OCI-LY3 (cell line): ENCODE measurements around the gene CC2D1A.

Experiments used
- H2AFZ ChIP-seq: fragments of 200-600, 300-600 bp; shearing (Covaris generic); 2 replicates; pipeline ENCODE4 v1.6.0; 2014; ENCODE audit warnings: antibody characterized with exemption, low read depth, low read length
- H3K27ac ChIP-seq: fragments of 200-600, 300-600 bp; sonication (generic); 2 replicates; pipeline ENCODE4 v1.5.1; 2014; ENCODE audit warnings: mild to moderate bottlenecking, low read length, moderate library complexity, mixed read lengths
- H3K27me3 ChIP-seq: fragments of 200-600, 300-600 bp; sonication (generic); 2 replicates; pipeline ENCODE4 v1.6.1; 2014; ENCODE audit warnings: low read depth, low read length, mixed read lengths
- H3K36me3 ChIP-seq: fragments of 200-600, 300-600 bp; sonication (generic); replicated peaks from 2 replicates; pipeline ENCODE3; 2014; ENCODE audit warnings: low read depth, low read length, mixed read lengths
- H3K4me1 ChIP-seq: fragments of 300-600, 200-600 bp; sonication (generic); 2 replicates; pipeline ENCODE4 v1.6.1; 2014; ENCODE audit warnings: low read length, mixed read lengths
- H3K4me2 ChIP-seq: fragments of 200-600, 300-600 bp; sonication (generic); 2 replicates; pipeline ENCODE4 v1.6.1; 2014; ENCODE audit warnings: low read length, mixed read lengths
- H3K4me3 ChIP-seq: fragments of 300-600, 200-600 bp; sonication (generic); 2 replicates; pipeline ENCODE4 v1.5.1; 2014; ENCODE audit warnings: antibody characterized with exemption, mild to moderate bottlenecking, low read length, moderate library complexity
- H3K79me2 ChIP-seq: fragments of 300-600, 200-600 bp; shearing (Covaris generic); 2 replicates; pipeline ENCODE4 v1.6.1; 2014; ENCODE audit warnings: mild to moderate bottlenecking, low read length, mixed read lengths
- H3K9ac ChIP-seq: fragments of 300-600, 200-600 bp; shearing (Covaris generic); 2 replicates; pipeline ENCODE4 v1.6.0; 2014; ENCODE audit warnings: mild to moderate bottlenecking, low read length, moderate library complexity
- H3K9me3 ChIP-seq: fragments of 200-600, 300-600 bp; shearing (Covaris generic); 2 replicates; pipeline ENCODE4 v1.6.1; 2014; ENCODE audit warnings: low read length, mixed read lengths; ENCODE audit not compliant: insufficient read depth
- H4K20me1 ChIP-seq: fragments of 200-600, 300-600 bp; sonication (generic); 2 replicates; pipeline ENCODE4 v1.6.1; 2016; ENCODE audit warnings: low read length, mixed read lengths; ENCODE audit not compliant: insufficient read depth
- EZH2phosphoT487 ChIP-seq: fragments of 200-600 bp; shearing (Covaris generic); IDR thresholded peaks from 2 replicates; pipeline ENCODE4 v1.6.1; 2018; ENCODE audit warnings: antibody characterized with exemption, mixed run types, low read depth
- TF ChIP-seq, protein P1 (sequence below): fragments of 200-600, 300-600 bp; sonication (generic); IDR thresholded peaks from 2 replicates; pipeline ENCODE4 v1.5.1; 2014; ENCODE audit warnings: antibody characterized with exemption, low read length, low read depth

The CC2D1A gene

GRCh38 chr19:13962699-13963602 lies 57.0 kb downstream of the CC2D1A start:
- Histone ChIP-seq H3K9me3 (no peaks in the 10 kb centered on the region), H4K20me1 (no peaks in the 10 kb centered on the region), H3K9ac (no peak overlapping the region), H3K27ac (no peak overlapping the region), H3K79me2 (no peaks in the 10 kb centered on the region), H3K4me1 (no peaks in the 10 kb centered on the region), H2AFZ (no peak overlapping the region), H3K4me3 (no peak overlapping the region), H3K36me3 (peaks cover 28% of the 10 kb centered on the region), H3K27me3 (no peaks in the 10 kb centered on the region), H3K4me2 (no peak overlapping the region)
- TF ChIP-seq, protein P1, sequence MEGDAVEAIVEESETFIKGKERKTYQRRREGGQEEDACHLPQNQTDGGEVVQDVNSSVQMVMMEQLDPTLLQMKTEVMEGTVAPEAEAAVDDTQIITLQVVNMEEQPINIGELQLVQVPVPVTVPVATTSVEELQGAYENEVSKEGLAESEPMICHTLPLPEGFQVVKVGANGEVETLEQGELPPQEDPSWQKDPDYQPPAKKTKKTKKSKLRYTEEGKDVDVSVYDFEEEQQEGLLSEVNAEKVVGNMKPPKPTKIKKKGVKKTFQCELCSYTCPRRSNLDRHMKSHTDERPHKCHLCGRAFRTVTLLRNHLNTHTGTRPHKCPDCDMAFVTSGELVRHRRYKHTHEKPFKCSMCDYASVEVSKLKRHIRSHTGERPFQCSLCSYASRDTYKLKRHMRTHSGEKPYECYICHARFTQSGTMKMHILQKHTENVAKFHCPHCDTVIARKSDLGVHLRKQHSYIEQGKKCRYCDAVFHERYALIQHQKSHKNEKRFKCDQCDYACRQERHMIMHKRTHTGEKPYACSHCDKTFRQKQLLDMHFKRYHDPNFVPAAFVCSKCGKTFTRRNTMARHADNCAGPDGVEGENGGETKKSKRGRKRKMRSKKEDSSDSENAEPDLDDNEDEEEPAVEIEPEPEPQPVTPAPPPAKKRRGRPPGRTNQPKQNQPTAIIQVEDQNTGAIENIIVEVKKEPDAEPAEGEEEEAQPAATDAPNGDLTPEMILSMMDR, result no peak
- no peak for TF ChIP-seq EZH2phosphoT487

DNA sequence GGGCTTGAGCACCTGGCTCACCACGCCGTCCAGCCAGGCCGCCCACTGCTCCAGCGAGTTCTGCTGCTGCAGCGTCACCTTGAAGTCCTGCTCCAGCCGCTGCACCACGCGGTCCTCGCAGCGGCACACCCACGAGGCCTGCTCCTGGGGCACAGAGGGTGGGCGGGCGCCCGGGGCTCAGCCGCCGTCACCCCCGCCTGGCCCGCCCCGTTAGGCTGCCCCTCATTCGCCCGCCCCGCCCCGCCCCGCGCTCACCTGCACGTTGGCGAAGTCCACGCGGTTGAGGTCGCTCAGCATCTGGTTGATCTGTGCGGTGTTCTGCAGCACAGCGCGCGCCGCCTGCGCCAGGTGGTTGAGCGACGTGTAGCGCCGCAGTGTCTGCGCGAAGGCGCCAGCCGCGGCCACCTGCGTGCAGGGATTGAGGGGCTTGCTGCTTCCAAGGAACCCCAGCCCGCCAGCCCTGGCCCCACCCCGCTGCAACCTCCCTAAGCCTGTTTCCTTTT lies 57.7 kb downstream of the CC2D1A start:
- H3K36me3 ChIP-seq, result peaks cover 24% of the 10 kb centered on the region
- no peak overlapping the region for H3K4me2 ChIP-seq
- no peaks in the 10 kb centered on the region for H3K79me2 ChIP-seq
- H2AFZ ChIP-seq, result no peak overlapping the region
- H3K4me1 ChIP-seq, result no peaks in the 10 kb centered on the region
- H3K27me3 ChIP-seq, result no peaks in the 10 kb centered on the region
- no peaks in the 10 kb centered on the region for H4K20me1 ChIP-seq
- H3K4me3 ChIP-seq, result no peak overlapping the region
- H3K9ac ChIP-seq, result no peak overlapping the region
- no peaks in the 10 kb centered on the region for H3K9me3 ChIP-seq
- H3K27ac ChIP-seq, result no peak overlapping the region
- no peak for TF ChIP-seq EZH2phosphoT487
- TF ChIP-seq, protein P1, result no peak

DNA sequence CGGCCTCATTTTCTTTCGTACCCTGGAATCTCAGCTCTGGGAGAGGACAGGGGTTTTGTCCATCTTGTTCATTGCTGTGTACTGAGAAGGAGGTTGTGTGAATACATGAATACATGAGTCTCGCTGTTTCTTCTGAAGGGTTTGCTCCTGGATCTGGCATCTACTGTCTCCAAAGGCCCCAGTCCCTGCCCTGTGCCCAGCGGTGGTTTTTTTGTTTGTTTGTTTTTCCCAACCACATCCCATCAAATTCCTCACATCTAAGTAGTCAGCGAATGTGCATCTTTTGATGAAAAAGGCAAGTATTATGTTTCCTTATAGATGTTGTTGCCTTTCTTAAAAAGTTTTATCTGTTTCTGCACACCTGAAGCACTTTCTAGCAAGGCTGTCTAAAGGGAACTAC lies 58.8 kb downstream of the CC2D1A start:
- Histone ChIP-seq H3K36me3 (peaks cover 17% of the 10 kb centered on the region), H3K4me1 (no peaks in the 10 kb centered on the region), H3K27ac (no peak overlapping the region), H3K4me2 (no peak overlapping the region), H3K9ac (no peak overlapping the region), H3K79me2 (no peaks in the 10 kb centered on the region), H3K27me3 (no peaks in the 10 kb centered on the region), H4K20me1 (no peaks in the 10 kb centered on the region), H2AFZ (no peak overlapping the region), H3K4me3 (no peak overlapping the region), H3K9me3 (no peaks in the 10 kb centered on the region)
- TF ChIP-seq, protein P1, result no peak

DNA sequence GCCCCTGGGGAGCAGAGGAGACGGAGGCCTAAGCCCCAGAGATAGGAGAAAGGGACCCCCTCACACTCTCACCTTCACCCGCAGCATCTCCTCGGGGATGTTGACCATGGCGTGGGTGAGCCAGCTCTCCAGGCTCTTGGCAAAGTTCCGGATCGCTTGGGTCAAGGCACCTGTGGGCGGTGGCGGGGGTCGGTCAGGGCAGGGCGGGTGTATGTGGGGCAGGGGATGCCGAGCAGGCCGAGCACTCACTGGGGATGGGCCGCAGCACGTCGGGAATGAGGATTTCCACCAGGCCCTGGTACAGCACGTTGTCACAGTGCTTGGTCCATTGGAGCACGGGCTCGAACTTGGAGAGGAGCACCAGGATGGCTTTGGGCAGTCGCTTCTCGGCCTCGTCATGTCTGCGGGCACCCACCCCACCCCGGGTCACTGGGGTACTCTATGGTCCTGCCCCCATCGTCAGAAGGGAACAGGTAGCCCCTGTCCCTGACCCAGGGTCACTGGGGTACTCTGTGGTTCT lies 59.4 kb downstream of the CC2D1A start:
- peaks cover 11% of the 10 kb centered on the region for H3K36me3 ChIP-seq
- H3K79me2 ChIP-seq, result no peaks in the 10 kb centered on the region
- TF ChIP-seq EZH2phosphoT487, result no peak
- TF ChIP-seq, protein P1, result no peak
- no peak overlapping the region for H3K4me3 ChIP-seq
- H3K4me1 ChIP-seq, result no peaks in the 10 kb centered on the region
- H3K9ac ChIP-seq, result no peak overlapping the region
- no peak overlapping the region for H3K4me2 ChIP-seq
- no peak overlapping the region for H2AFZ ChIP-seq
- no peaks in the 10 kb centered on the region for H3K27me3 ChIP-seq
- no peaks in the 10 kb centered on the region for H4K20me1 ChIP-seq
- no peak overlapping the region for H3K27ac ChIP-seq
- no peaks in the 10 kb centered on the region for H3K9me3 ChIP-seq
